Activated T-cell treated with anti-CD3 and anti-CD28 coated beads for 48 hours (primary cell): ENCODE data around the gene PLEKHO2.

ENCODE experiments used
- DNase-seq: peaks from one replicate; pipeline ENCODE4 v3.0.0-alpha.2; 2020; ENCODE audit warnings: low read depth

Gene PLEKHO2

DNA sequence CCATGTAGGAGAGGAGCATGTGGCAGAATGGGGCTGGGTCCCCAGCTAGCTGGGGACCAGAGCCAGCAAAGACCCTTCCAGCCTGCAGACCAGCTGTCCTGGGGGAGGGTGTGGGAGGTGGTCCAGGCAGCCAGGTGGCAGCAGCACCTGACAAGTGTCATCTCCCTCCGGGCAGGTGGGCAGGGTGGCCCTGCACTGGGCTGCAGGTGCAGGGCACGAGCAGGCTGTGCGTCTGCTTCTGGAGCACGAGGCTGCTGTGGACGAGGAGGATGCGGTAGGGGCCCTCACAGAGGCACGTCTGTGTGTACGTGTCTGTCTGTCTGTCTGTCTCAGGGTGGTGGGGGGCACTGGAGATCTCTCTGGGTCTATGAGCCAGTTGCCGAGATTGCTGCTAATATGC is 75.5 kb downstream of the PLEKHO2 start:
- no peak for DNase-seq
